WTC11 (cell line): Measurements from ENCODE around the gene HYAL1. TPM values are rescaled to one million over a fixed set of nuclear protein-coding genes. Genes with fewer than 3 reads are reported as not detected.
A peak's percentile ranks its signal among the peaks of the same experiment; 100 is the strongest.

Source experiments
- ATAC-seq: fragments of 200-7000 bp; cut with Tn5 transposase; 2 replicates; pipeline ENCODE4 v1.10.0; 2021; ENCODE audit warnings: mild to moderate bottlenecking, moderate library complexity
- CTCF ChIA-PET: fragments of 300-600 bp; sonication (Branson Sonifier 250); formaldehyde crosslinking; loops from one replicate; lab custom pipeline; 2021; ENCODE audit warnings: antibody characterized with exemption; lab: Charles Lee
- POLR2A ChIA-PET: fragments of 350-600 bp; sonication (Branson Sonifier 250); formaldehyde crosslinking; loops from one replicate; lab custom pipeline; 2021; ENCODE audit warnings: antibody characterized with exemption; lab: Charles Lee
- DNase-seq: peaks from one replicate; pipeline ENCODE4 v3.0.0; 2021; ENCODE audit warnings: low spot score
- H3K27ac Mint-ChIP-seq: 2 replicates; pipeline ENCODE4 v1.8.0; 2021; ENCODE audit warnings: mixed read lengths
- H3K27me3 Mint-ChIP-seq: 2 replicates; pipeline ENCODE4 v1.8.0; 2021; ENCODE audit warnings: low read depth, mild to moderate bottlenecking, moderate library complexity, mixed read lengths
- H3K36me3 Mint-ChIP-seq: 2 replicates; pipeline ENCODE4 v1.8.0; 2021; ENCODE audit warnings: mixed read lengths
- H3K4me1 Mint-ChIP-seq: 2 replicates; pipeline ENCODE4 v1.8.0; 2022; ENCODE audit warnings: mixed read lengths
- H3K4me3 Mint-ChIP-seq: 2 replicates; pipeline ENCODE4 v1.8.0; 2021; ENCODE audit warnings: mild to moderate bottlenecking, moderate library complexity, mixed read lengths
- H3K9me3 Mint-ChIP-seq: 2 replicates; pipeline ENCODE4 v1.8.0; 2021; ENCODE audit warnings: mixed read lengths
- AR ChIP-seq: fragments of 250-450 bp; sonication (Bioruptor Pico); IDR thresholded peaks from 2 replicates; pipeline ENCODE4 v1.9.0; 2021; ENCODE audit warnings: mild to moderate bottlenecking
- ATF3 ChIP-seq: sonication (generic); formaldehyde crosslinking; conservative IDR thresholded peaks from 2 replicates; pipeline ENCODE4 v1.8.1; 2022; ENCODE audit warnings: mild to moderate bottlenecking, missing genetic modification reagents
- E2F1 ChIP-seq: sonication (generic); formaldehyde crosslinking; IDR thresholded peaks from 2 replicates; pipeline ENCODE4 v1.8.0; 2022; ENCODE audit warnings: mild to moderate bottlenecking, missing genetic modification reagents
- E2F5 ChIP-seq: sonication (generic); formaldehyde crosslinking; IDR thresholded peaks from 2 replicates; pipeline ENCODE4 v1.8.1; 2022; ENCODE audit warnings: mild to moderate bottlenecking, moderate library complexity, missing genetic modification reagents
- FOXK1 ChIP-seq: sonication (generic); formaldehyde crosslinking; IDR thresholded peaks from 2 replicates; pipeline ENCODE4 v1.8.0; 2022; ENCODE audit warnings: mild to moderate bottlenecking, moderate library complexity, missing genetic modification reagents
- HMGA2 ChIP-seq: fragments of 250-450 bp; sonication (Bioruptor Pico); IDR thresholded peaks from 2 replicates; pipeline ENCODE4 v1.4.0; 2021; ENCODE audit warnings: mild to moderate bottlenecking, moderate library complexity
- IRF2 ChIP-seq: sonication (generic); formaldehyde crosslinking; IDR thresholded peaks from 2 replicates; pipeline ENCODE4 v1.8.0; 2022; ENCODE audit warnings: low read depth, missing genetic modification reagents, borderline replicate concordance
- RELA ChIP-seq: sonication (generic); formaldehyde crosslinking; IDR thresholded peaks from 2 replicates; pipeline ENCODE4 v1.8.1; 2022; ENCODE audit warnings: missing genetic modification reagents, mild to moderate bottlenecking, borderline replicate concordance
- SOX15 ChIP-seq: fragments of 250-450 bp; sonication (Bioruptor Pico); IDR thresholded peaks from 2 replicates; pipeline ENCODE4 v1.9.0; 2021; ENCODE audit warnings: mild to moderate bottlenecking
- TEAD1 ChIP-seq: sonication (generic); formaldehyde crosslinking; IDR thresholded peaks from 2 replicates; pipeline ENCODE4 v1.8.0; 2022; ENCODE audit warnings: mild to moderate bottlenecking, missing genetic modification reagents
- USF1 ChIP-seq: sonication (generic); formaldehyde crosslinking; IDR thresholded peaks from 2 replicates; pipeline ENCODE4 v1.8.0; 2022; ENCODE audit warnings: mild to moderate bottlenecking, missing genetic modification reagents
- ZMAT4 ChIP-seq: fragments of 250-450 bp; sonication (Bioruptor Pico); IDR thresholded peaks from 2 replicates; pipeline ENCODE4 v1.9.0; 2021; ENCODE audit warnings: mild to moderate bottlenecking
- ZNF138 ChIP-seq: sonication (generic); formaldehyde crosslinking; conservative IDR thresholded peaks from 2 replicates; pipeline ENCODE4 v1.8.1; 2022; ENCODE audit warnings: mild to moderate bottlenecking, moderate library complexity, missing genetic modification reagents
- ZNF396 ChIP-seq: fragments of 250-450 bp; sonication (Bioruptor Pico); IDR thresholded peaks from 2 replicates; pipeline ENCODE4 v1.8.0; 2021; ENCODE audit warnings: mild to moderate bottlenecking, moderate library complexity, borderline replicate concordance
- ZNF423 ChIP-seq: fragments of 250-450 bp; sonication (Bioruptor Pico); IDR thresholded peaks from 2 replicates; pipeline ENCODE4 v2.1.2; 2022; ENCODE audit warnings: mild to moderate bottlenecking, moderate library complexity
- ZNF671 ChIP-seq: fragments of 250-450 bp; sonication (Bioruptor Pico); IDR thresholded peaks from 2 replicates; pipeline ENCODE4 v1.8.0; 2021; ENCODE audit warnings: mild to moderate bottlenecking
- total RNA-seq: library from RNA; stranded (reverse); gene quantifications from 3 replicates; pipeline ENCODE4 v1.2.3, GENCODE V29; 2021
- TF ChIP-seq, protein P1 (sequence below): fragments of 250-450 bp; sonication (Bioruptor Pico); IDR thresholded peaks from 2 replicates; pipeline ENCODE4 v1.9.0; 2021; ENCODE audit warnings: mild to moderate bottlenecking, borderline replicate concordance
- TF ChIP-seq, protein P2 (sequence below): sonication (generic); formaldehyde crosslinking; IDR thresholded peaks from 2 replicates; pipeline ENCODE4 v1.8.1; 2022; ENCODE audit warnings: low read depth, missing genetic modification reagents, borderline replicate concordance
- TF ChIP-seq, protein P3 (sequence below): sonication (generic); formaldehyde crosslinking; IDR thresholded peaks from 2 replicates; pipeline ENCODE4 v1.8.0; 2023; ENCODE audit warnings: missing genetic modification reagents
- TF ChIP-seq, protein P4 (sequence below): fragments of 250-450 bp; sonication (Bioruptor Pico); IDR thresholded peaks from 2 replicates; pipeline ENCODE4 v2.1.2; 2022; ENCODE audit warnings: mild to moderate bottlenecking, moderate library complexity

Gene HYAL1
- total RNA-seq, 1 experiment from 2014 or later = 3.4 TPM

DNA sequence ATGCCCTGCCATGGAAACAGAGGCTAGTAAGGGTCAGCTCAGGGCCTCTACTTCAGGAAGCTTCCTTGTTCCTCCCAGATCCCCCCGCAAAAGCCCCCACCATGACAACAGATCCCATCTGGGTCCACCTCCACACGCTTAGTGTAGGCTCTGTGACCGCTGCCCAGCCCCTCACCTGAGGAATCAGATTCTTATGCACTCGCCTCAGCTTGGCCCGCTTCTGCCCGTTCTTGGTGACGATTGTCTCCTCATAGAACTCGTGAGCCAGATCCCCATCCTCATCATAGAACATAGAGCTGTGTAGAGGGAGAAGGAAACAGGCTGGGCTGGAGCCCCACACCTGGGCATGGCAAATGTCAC is 22.8 kb upstream of the HYAL1 start (continued):
- TF ChIP-seq USF1 (CRISPR knock-in tag) (no peak), TEAD1 (no peak), IRF2 (no peak), ZNF396 (no peak), ATF3 (CRISPR knock-in tag) (no peak), HMGA2 (CRISPR knock-in tag) (no peak), SOX15 (CRISPR knock-in tag) (no peak), ZNF671 (CRISPR knock-in tag) (no peak)
- TF ChIP-seq, protein P1, sequence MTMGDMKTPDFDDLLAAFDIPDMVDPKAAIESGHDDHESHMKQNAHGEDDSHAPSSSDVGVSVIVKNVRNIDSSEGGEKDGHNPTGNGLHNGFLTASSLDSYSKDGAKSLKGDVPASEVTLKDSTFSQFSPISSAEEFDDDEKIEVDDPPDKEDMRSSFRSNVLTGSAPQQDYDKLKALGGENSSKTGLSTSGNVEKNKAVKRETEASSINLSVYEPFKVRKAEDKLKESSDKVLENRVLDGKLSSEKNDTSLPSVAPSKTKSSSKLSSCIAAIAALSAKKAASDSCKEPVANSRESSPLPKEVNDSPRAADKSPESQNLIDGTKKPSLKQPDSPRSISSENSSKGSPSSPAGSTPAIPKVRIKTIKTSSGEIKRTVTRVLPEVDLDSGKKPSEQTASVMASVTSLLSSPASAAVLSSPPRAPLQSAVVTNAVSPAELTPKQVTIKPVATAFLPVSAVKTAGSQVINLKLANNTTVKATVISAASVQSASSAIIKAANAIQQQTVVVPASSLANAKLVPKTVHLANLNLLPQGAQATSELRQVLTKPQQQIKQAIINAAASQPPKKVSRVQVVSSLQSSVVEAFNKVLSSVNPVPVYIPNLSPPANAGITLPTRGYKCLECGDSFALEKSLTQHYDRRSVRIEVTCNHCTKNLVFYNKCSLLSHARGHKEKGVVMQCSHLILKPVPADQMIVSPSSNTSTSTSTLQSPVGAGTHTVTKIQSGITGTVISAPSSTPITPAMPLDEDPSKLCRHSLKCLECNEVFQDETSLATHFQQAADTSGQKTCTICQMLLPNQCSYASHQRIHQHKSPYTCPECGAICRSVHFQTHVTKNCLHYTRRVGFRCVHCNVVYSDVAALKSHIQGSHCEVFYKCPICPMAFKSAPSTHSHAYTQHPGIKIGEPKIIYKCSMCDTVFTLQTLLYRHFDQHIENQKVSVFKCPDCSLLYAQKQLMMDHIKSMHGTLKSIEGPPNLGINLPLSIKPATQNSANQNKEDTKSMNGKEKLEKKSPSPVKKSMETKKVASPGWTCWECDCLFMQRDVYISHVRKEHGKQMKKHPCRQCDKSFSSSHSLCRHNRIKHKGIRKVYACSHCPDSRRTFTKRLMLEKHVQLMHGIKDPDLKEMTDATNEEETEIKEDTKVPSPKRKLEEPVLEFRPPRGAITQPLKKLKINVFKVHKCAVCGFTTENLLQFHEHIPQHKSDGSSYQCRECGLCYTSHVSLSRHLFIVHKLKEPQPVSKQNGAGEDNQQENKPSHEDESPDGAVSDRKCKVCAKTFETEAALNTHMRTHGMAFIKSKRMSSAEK (CRISPR knock-in tag) = no peak

- Mint-ChIP-seq H3K9me3 (no peaks in the 10 kb centered on the region), H3K4me3 (peak overlapping the region; percentile 29; the same call in 1 of the 2 replicates), H3K27me3 (no peaks in the 10 kb centered on the region), H3K27ac (no peak overlapping the region), H3K36me3 (peaks cover 13% of the 10 kb centered on the region), H3K4me1 (peaks cover 30% of the 10 kb centered on the region)
- ChIA-PET CTCF (interaction anchor here (0.7 to 5.5 kb wide), 7 partner anchors 11 to 77 kb away, joined by 3 to 95 read pairs (median 7); partner anchors contain the start of genes HYAL1, HYAL3, IFRD2 and NAA80), POLR2A (interaction anchor here (0.8 kb wide), 1 partner anchor 12 kb away, joined by 3 read pairs; no protein-coding TSS in a partner anchor)
- ATAC-seq (no peak), DNase-seq (no peak)
- TF ChIP-seq, protein P2, sequence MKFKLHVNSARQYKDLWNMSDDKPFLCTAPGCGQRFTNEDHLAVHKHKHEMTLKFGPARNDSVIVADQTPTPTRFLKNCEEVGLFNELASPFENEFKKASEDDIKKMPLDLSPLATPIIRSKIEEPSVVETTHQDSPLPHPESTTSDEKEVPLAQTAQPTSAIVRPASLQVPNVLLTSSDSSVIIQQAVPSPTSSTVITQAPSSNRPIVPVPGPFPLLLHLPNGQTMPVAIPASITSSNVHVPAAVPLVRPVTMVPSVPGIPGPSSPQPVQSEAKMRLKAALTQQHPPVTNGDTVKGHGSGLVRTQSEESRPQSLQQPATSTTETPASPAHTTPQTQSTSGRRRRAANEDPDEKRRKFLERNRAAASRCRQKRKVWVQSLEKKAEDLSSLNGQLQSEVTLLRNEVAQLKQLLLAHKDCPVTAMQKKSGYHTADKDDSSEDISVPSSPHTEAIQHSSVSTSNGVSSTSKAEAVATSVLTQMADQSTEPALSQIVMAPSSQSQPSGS (CRISPR knock-in tag) = no peak
- TF ChIP-seq ZMAT4 (CRISPR knock-in tag) = no peak
- no peak for TF ChIP-seq E2F5 (CRISPR knock-in tag)
- TF ChIP-seq, protein P3, sequence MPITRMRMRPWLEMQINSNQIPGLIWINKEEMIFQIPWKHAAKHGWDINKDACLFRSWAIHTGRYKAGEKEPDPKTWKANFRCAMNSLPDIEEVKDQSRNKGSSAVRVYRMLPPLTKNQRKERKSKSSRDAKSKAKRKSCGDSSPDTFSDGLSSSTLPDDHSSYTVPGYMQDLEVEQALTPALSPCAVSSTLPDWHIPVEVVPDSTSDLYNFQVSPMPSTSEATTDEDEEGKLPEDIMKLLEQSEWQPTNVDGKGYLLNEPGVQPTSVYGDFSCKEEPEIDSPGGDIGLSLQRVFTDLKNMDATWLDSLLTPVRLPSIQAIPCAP (CRISPR knock-in tag) = no peak
- no peak for TF ChIP-seq AR
- TF ChIP-seq, protein P4, sequence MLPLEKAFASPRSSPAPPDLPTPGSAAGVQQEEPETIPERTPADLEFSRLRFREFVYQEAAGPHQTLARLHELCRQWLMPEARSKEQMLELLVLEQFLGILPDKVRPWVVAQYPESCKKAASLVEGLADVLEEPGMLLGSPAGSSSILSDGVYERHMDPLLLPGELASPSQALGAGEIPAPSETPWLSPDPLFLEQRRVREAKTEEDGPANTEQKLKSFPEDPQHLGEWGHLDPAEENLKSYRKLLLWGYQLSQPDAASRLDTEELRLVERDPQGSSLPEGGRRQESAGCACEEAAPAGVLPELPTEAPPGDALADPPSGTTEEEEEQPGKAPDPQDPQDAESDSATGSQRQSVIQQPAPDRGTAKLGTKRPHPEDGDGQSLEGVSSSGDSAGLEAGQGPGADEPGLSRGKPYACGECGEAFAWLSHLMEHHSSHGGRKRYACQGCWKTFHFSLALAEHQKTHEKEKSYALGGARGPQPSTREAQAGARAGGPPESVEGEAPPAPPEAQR = no peak
- TF ChIP-seq FOXK1 (CRISPR knock-in tag) = no peak
- TF ChIP-seq ZNF423 = no peak
- no peak for TF ChIP-seq RELA
- no peak for TF ChIP-seq USF1 (CRISPR knock-in tag)
- TF ChIP-seq TEAD1 = no peak
- TF ChIP-seq ZNF138 = no peak
- no peak for TF ChIP-seq E2F1 (CRISPR knock-in tag)
These were observed 22.3 kb upstream of the HYAL1 start for GRCh38 chr3:50325497-50326181.
